HG02623 (cell line): ENCODE data around the gene KRTAP9-8.
"Not testable (repeated sequence)": the region's sequence is repeated elsewhere in the genome, so short reads cannot be mapped to it uniquely, and the experiment has no call there.

Source experiments
- ATAC-seq: cut with Tn5 transposase; IDR thresholded peaks from one replicate; pipeline ENCODE4 v1.9.1; 2021; ENCODE audit warnings: moderate library complexity; ENCODE audit not compliant: unreplicated experiment

KRTAP9-8 gene

GRCh38 chr17:41255381-41256290, 17.8 kb downstream of the KRTAP9-8 start, which contains the start of gene KRTAP9-9:
KRTAP9-9 (plus strand) TSS chr17:41255384.
- not testable (repeated sequence) for ATAC-seq

- no peak for ATAC-seq
These were observed 18.5 kb downstream of the KRTAP9-8 start for GRCh38 chr17:41256291-41256685.

GRCh38 chr17:41258406-41258805, 20.6 kb downstream of the KRTAP9-8 start:
- no peak for ATAC-seq

GRCh38 chr17:41263212-41263611, 25.4 kb downstream of the KRTAP9-8 start:
- no peak for ATAC-seq

GRCh38 chr17:41264599-41264998, 26.8 kb downstream of the KRTAP9-8 start:
- ATAC-seq = no peak

- ATAC-seq = no peak
These were observed 27.3 kb downstream of the KRTAP9-8 start, which contains the start of gene KRTAP9-6 for GRCh38 chr17:41265078-41265477. KRTAP9-6 (plus strand) TSS chr17:41265378; CDS start chr17:41265378, 0 bp downstream.

- ATAC-seq = no peak
These were observed 29.9 kb downstream of the KRTAP9-8 start for GRCh38 chr17:41267711-41268110.

- ATAC-seq = not testable (repeated sequence)
These were observed 33.5 kb downstream of the KRTAP9-8 start for GRCh38 chr17:41271323-41271722.

- no peak for ATAC-seq
These were observed 34.1 kb downstream of the KRTAP9-8 start for GRCh38 chr17:41271858-41272257.

GRCh38 chr17:41275648-41276190, 37.9 kb downstream of the KRTAP9-8 start, which contains the start of gene KRTAP9-7:
KRTAP9-7 (plus strand) TSS chr17:41275698; CDS start chr17:41275698, 0 bp downstream.
- not testable (repeated sequence) for ATAC-seq

GRCh38 chr17:41278176-41278955, 40.6 kb downstream of the KRTAP9-8 start:
- no peak for ATAC-seq

- no peak for ATAC-seq
These were observed 46.2 kb downstream of the KRTAP9-8 start for GRCh38 chr17:41284043-41284442.

GRCh38 chr17:41284546-41284945, 46.7 kb downstream of the KRTAP9-8 start:
- no peak for ATAC-seq

GRCh38 chr17:41287050-41287449, 49.3 kb downstream of the KRTAP9-8 start:
- ATAC-seq = no peak
